ENCODE results near the gene TARBP2.
"Not testable (repeated sequence)": the region's sequence is repeated elsewhere in the genome, so short reads cannot be mapped to it uniquely, and the experiment has no call there.

TARBP2 gene

GRCh38 chr12:53474077-53474476 lies 27.0 kb upstream of the TARBP2 start:
- FAIRE-seq (no peak), DNase-seq (ENCODE audit: insufficient read length, low spot score) (no peak)
- no peak for TF ChIP-seq PAX5 (IDR thresholded peaks at IDR 0.05; ENCODE audit: insufficient read depth, low read length, severe bottlenecking)
- peak; percentile 2; the same call in 1 of the 2 replicates for TF ChIP-seq POLR2AphosphoS5 (IDR thresholded peaks at IDR 0.05; ENCODE audit: low read depth, low read length)
- TF ChIP-seq SPI1 (IDR thresholded peaks at IDR 0.05; ENCODE audit: low read depth, low read length), result no peak

GRCh38 chr12:53474819-53475218 lies 26.3 kb upstream of the TARBP2 start:
- DNase-seq (ENCODE audit: insufficient read length, low spot score) (no peak), FAIRE-seq (no peak)
- no peak for TF ChIP-seq PAX5 (IDR thresholded peaks at IDR 0.05; ENCODE audit: insufficient read depth, low read length, severe bottlenecking)
- no peak for TF ChIP-seq POU2F2 (IDR thresholded peaks at IDR 0.05; ENCODE audit: low read depth, low read length)
- no peak for TF ChIP-seq POLR2A (IDR thresholded peaks at IDR 0.05; ENCODE audit: low read depth, low read length)
- TF ChIP-seq SPI1 (IDR thresholded peaks at IDR 0.05; ENCODE audit: low read depth, low read length), result no peak
- no peak for TF ChIP-seq POLR2AphosphoS5 (IDR thresholded peaks at IDR 0.05; ENCODE audit: low read depth, low read length)
- TF ChIP-seq TAF1 (IDR thresholded peaks at IDR 0.05; ENCODE audit: low read depth, low read length), result no peak

GRCh38 chr12:53476769-53477209 lies 24.3 kb upstream of the TARBP2 start:
- DNase-seq (ENCODE audit: insufficient read length, low spot score), result no peak
- no peak for FAIRE-seq
- TF ChIP-seq PAX5 (IDR thresholded peaks at IDR 0.05; ENCODE audit: insufficient read depth, low read length, severe bottlenecking) (no peak), POLR2AphosphoS5 (IDR thresholded peaks at IDR 0.05; ENCODE audit: low read depth, low read length) (0 out of 2 replicates have a peak, but pooled peaks have one; percentile 54), POU2F2 (IDR thresholded peaks at IDR 0.05; ENCODE audit: low read depth, low read length) (no peak), TAF1 (IDR thresholded peaks at IDR 0.05; ENCODE audit: low read depth, low read length) (no peak)

- DNase-seq (ENCODE audit: insufficient read length, low spot score) (no peak), FAIRE-seq (no peak)
- no peak for TF ChIP-seq TAF1 (IDR thresholded peaks at IDR 0.05; ENCODE audit: low read depth, low read length)
- peak; percentile 39; the same call in 1 of the 2 replicates for TF ChIP-seq POLR2AphosphoS5 (IDR thresholded peaks at IDR 0.05; ENCODE audit: low read depth, low read length)
- TF ChIP-seq POLR2A (IDR thresholded peaks at IDR 0.05; ENCODE audit: low read depth, low read length), result peak; percentile 33; the same call in 1 of the 2 replicates
Measured at GRCh38 chr12:53478865-53479264, 22.2 kb upstream of the TARBP2 start.

GRCh38 chr12:53479331-53479730 lies 21.8 kb upstream of the TARBP2 start:
- FAIRE-seq, result no peak
- DNase-seq (ENCODE audit: insufficient read length, low spot score), result no peak
- TF ChIP-seq TAF1 (IDR thresholded peaks at IDR 0.05; ENCODE audit: low read depth, low read length) (no peak), POU2F2 (IDR thresholded peaks at IDR 0.05; ENCODE audit: low read depth, low read length) (no peak), SPI1 (IDR thresholded peaks at IDR 0.05; ENCODE audit: low read depth, low read length) (no peak), POLR2AphosphoS5 (IDR thresholded peaks at IDR 0.05; ENCODE audit: low read depth, low read length) (no peak; the same call in 1 of the 2 replicates), PAX5 (IDR thresholded peaks at IDR 0.05; ENCODE audit: insufficient read depth, low read length, severe bottlenecking) (no peak), POLR2A (IDR thresholded peaks at IDR 0.05; ENCODE audit: low read depth, low read length) (no peak)

- no peak for DNase-seq (ENCODE audit: insufficient read length, low spot score)
- FAIRE-seq, result no peak
- TF ChIP-seq POLR2AphosphoS5 (IDR thresholded peaks at IDR 0.05; ENCODE audit: low read depth, low read length) (peak; percentile 79), PAX5 (IDR thresholded peaks at IDR 0.05; ENCODE audit: insufficient read depth, low read length, severe bottlenecking) (no peak), TAF1 (IDR thresholded peaks at IDR 0.05; ENCODE audit: low read depth, low read length) (no peak), POLR2A (IDR thresholded peaks at IDR 0.05; ENCODE audit: low read depth, low read length) (peak; percentile 48; the same call in 1 of the 2 replicates)
Measured at GRCh38 chr12:53480491-53481442, 20.3 kb upstream of the TARBP2 start.

GRCh38 chr12:53481458-53481857 lies 19.6 kb upstream of the TARBP2 start:
- peak; percentile 50; the same call in 1 of the 2 replicates for TF ChIP-seq POLR2A (IDR thresholded peaks at IDR 0.05; ENCODE audit: low read depth, low read length)
- DNase-seq (ENCODE audit: insufficient read length, low spot score); FAIRE-seq: not testable (repeated sequence)

GRCh38 chr12:53481939-53482586 lies 19.0 kb upstream of the TARBP2 start:
- FAIRE-seq (no peak), DNase-seq (ENCODE audit: insufficient read length, low spot score) (no peak)
- TF ChIP-seq POLR2AphosphoS5 (IDR thresholded peaks at IDR 0.05; ENCODE audit: low read depth, low read length) (no peak), POU2F2 (IDR thresholded peaks at IDR 0.05; ENCODE audit: low read depth, low read length) (no peak; the same call in 1 of the 2 replicates), PAX5 (IDR thresholded peaks at IDR 0.05; ENCODE audit: insufficient read depth, low read length, severe bottlenecking) (no peak), SPI1 (IDR thresholded peaks at IDR 0.05; ENCODE audit: low read depth, low read length) (no peak), POLR2A (IDR thresholded peaks at IDR 0.05; ENCODE audit: low read depth, low read length) (no peak; the same call in 1 of the 2 replicates), TAF1 (IDR thresholded peaks at IDR 0.05; ENCODE audit: low read depth, low read length) (no peak)

- peak; percentile 81 for TF ChIP-seq POLR2AphosphoS5 (IDR thresholded peaks at IDR 0.05; ENCODE audit: low read depth, low read length)
- TF ChIP-seq POU2F2 (IDR thresholded peaks at IDR 0.05; ENCODE audit: low read depth, low read length), result peak; percentile 50
- no peak for TF ChIP-seq TAF1 (IDR thresholded peaks at IDR 0.05; ENCODE audit: low read depth, low read length)
- TF ChIP-seq PAX5 (IDR thresholded peaks at IDR 0.05; ENCODE audit: insufficient read depth, low read length, severe bottlenecking), result no peak
- peak; percentile 74 for TF ChIP-seq POLR2A (IDR thresholded peaks at IDR 0.05; ENCODE audit: low read depth, low read length)
- no peak for TF ChIP-seq SPI1 (IDR thresholded peaks at IDR 0.05; ENCODE audit: low read depth, low read length)
- no peak for DNase-seq (ENCODE audit: insufficient read length, low spot score)
- FAIRE-seq, result no peak
Measured at GRCh38 chr12:53482626-53483168, 18.4 kb upstream of the TARBP2 start.

All from GM12891 (cell line).